Measurements from ENCODE around the gene ZNF536. TPM values are rescaled to one million over a fixed set of nuclear protein-coding genes. Genes with fewer than 3 reads are reported as not detected.
A peak's percentile ranks its signal among the peaks of the same experiment; 100 is the strongest.
"Not testable (repeated sequence)": the region's sequence is repeated elsewhere in the genome, so short reads cannot be mapped to it uniquely, and the experiment has no call there.

ZNF536 gene
- total RNA-seq, 1 experiment from 2014 or later: 2.7 TPM

DNA sequence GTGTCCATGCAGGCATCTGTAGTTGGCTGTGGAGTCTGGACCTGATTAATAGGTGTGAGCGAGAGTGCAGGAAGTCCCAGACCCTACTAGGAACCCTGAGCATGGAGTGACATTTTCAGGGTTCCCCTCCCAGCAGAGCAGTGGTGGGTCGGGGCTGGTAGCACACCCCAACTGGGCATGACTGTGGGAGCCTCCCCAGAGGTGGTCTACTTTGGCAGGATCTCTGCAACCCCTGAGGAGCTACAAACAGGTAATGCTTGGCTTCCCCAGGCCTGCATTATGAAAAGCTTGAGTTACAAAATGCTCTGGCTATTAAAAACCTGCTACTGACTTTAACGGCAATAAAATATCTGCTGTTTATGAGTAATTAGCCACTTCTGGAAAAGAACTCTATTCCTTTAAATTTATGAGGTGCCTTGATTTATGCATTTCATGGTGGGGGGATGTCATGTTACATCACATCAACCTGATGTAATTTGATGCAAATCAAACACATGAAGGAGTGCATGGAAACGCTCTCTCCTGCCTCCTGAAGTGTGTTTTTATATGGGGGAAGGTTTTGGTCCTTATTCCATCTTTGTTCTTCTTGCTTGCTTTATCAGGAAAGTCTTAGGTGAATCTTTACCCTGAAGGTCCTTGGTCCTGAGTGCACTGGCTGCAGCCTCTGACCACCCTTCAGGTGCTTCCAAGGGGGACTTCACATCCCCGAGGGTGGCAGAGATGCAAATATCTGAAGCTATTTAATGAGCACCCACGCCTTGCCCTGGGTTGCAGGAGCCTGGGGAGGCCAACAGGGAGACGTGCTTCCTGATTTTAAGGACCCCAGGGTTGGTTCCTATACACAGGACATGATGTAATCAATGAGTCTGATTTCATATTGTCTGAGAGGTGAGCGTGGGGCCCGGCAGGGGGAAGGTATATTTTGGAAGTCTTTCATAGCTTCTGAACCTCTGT lies 54.0 kb downstream of the ZNF536 start:
- in situ Hi-C loops (cut with HindIII; ENCODE audit: low pct_unique_long_range_greater_than_20kb, low sequenced_read_pairs): no loop called here
- DNase-seq (ENCODE audit: low read depth, low spot score): no peak

DNA sequence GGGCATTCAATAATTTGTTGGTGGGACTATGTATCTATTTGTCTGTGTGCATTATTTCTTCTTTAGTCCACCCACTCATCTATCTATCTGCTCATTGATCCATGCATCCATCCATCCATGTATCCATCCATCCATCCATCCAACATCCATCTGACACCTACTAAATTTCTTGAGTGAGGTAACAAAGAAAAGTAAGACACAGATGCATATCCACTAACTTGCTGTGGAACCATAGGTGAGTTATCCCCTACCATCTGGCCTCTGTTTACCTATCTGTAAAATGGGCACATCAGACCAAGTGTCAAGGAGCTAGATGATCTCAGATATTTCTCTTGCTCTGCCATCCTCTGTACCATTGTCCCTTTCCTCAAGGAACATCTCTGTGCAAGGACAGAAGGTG lies 54.7 kb downstream of the ZNF536 start:
- DNase-seq (ENCODE audit: low read depth, low spot score): no peak
- in situ Hi-C loops (cut with HindIII; ENCODE audit: low pct_unique_long_range_greater_than_20kb, low sequenced_read_pairs): no loop called here

DNA sequence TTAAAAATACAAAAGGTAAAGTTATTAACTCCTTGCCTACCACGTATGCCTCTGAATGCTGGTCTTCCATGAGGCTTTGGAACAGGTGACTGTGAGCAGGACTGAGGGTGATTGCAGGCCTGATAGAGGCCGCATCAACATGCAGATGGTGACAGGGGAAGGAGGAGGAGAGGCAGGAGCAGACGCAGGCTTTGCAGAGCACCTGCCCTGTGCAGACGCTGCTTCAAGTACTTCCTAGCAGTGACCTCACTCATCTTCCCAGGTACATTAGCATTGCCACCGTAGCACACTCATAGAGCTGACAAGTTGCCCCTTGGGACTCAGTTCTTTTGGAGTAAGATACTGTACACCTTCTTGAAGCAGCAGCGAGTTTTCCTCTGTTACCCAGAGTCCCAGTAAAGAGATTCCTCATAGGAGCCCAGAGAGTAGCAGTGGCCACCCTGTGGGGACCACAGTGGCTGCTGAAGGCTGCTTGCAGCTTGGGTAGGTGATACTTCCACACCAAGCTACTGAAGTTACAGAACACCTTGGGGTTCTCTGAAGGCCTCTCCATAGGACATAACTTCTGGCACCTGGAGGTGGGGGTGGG lies 56.0 kb downstream of the ZNF536 start:
- in situ Hi-C loops (cut with HindIII; ENCODE audit: low pct_unique_long_range_greater_than_20kb, low sequenced_read_pairs): no loop called here

DNA sequence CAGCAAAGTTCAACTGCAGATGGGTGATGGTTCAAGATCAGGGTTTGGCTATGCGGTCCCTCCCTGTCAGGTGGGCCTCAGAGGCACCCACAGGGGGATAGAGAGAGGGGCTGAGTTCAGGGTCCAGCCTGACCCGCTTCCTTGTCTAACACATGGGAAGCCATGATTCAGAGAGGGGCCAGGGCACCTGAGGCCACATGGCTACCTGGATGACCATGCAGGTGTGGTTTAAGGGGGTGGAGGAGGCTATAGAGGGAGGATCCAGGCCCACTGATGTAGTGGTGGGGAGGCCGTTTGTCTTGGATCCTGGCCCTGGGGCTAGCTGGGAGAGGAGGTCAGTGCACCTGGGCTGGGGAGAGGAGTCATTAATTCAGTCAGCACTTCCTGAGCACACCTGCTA lies 56.7 kb downstream of the ZNF536 start:
- in situ Hi-C loops (cut with HindIII; ENCODE audit: low pct_unique_long_range_greater_than_20kb, low sequenced_read_pairs): no loop called here
- no peak for DNase-seq (ENCODE audit: low read depth, low spot score)

More for the DNA sequence above, 56.0 kb downstream of the ZNF536 start:
- DNase-seq (ENCODE audit: low read depth, low spot score): no peak

DNA sequence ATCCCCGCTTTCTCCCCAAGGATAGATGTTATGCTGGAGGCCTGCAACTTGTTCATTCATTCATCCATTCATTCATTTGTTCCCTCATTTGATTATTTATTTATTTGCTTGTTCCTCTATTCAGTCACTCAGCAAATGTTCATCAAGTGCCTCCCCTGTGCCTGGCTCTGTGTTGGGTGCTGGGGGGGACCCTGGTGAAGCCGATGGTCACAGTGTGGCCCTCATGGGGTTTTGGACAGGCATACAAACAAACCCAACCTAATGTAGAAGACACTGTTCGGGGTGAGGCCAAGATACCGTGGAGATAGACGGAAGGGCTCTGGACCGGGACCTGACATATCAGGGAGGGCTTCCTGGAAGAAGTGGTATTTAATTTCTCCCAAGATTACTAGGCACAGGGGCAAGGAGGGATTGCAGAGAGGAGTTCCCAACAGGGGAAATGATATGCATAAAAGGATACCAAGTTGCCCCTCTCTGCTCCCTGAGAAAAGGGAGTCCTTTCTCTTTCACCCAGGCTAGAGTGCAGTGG lies 58.1 kb downstream of the ZNF536 start:
- in situ Hi-C loops (cut with HindIII; ENCODE audit: low pct_unique_long_range_greater_than_20kb, low sequenced_read_pairs): no loop called here

DNA sequence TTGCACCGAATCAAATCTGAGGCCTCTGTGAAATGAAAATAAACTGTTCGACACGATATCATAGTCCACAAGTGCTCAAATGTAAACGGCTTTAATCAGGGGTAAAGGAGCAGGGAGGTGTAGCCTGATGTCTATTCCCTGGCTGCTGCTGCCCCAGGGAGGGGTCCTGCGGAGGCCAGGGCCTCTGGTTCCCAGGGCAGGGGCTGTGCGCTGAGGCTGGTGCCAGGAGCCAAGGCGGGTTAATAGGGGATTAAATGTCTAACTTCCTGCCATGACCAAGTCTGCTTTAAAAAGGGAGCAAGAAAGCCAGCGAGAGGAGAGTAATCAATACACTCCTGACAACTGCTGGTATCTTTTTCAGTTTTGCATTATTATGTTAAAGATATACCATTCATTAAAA lies 59.4 kb downstream of the ZNF536 start:
- in situ Hi-C loops (cut with HindIII; ENCODE audit: low pct_unique_long_range_greater_than_20kb, low sequenced_read_pairs): no loop called here
- no peak for DNase-seq (ENCODE audit: low read depth, low spot score)

More for the DNA sequence above, 58.1 kb downstream of the ZNF536 start:
- no peak for DNase-seq (ENCODE audit: low read depth, low spot score)

DNA sequence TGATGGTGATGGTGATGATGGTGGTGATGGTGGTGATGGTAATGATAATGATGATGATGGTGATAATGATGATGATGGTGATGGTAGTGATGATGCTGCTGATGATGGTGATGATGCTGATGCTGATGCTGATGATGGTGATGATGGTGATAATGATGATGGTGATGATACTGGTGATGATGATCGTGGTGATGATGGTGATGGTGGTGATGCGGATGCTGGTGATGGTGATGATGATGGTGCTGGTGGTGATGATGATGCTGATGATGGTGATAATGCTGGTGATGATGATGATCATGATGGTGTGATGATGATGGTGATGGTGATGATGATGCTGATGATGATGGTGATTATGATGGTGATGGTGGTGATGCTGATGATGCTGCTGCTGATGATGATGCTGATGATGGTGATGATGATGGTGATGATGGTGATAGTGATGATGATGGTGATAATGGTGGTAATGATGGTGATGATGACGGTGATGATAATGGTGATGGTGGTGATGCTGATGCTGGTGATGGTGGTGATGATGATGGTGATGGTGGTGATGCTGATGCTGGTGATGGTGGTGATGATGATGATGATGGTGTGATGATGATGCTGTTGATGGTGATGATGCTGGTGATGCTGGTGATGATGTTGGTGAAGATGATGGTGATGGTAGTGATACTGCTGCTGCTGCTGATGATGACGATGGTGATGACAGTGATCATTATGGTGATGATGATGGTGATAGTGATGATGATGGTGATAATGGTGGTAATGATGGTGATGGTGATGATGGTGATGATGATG lies 62.8 kb downstream of the ZNF536 start:
- in situ Hi-C loops (cut with HindIII; ENCODE audit: low pct_unique_long_range_greater_than_20kb, low sequenced_read_pairs): no loop called here
- no peak for DNase-seq (ENCODE audit: low read depth, low spot score)

DNA sequence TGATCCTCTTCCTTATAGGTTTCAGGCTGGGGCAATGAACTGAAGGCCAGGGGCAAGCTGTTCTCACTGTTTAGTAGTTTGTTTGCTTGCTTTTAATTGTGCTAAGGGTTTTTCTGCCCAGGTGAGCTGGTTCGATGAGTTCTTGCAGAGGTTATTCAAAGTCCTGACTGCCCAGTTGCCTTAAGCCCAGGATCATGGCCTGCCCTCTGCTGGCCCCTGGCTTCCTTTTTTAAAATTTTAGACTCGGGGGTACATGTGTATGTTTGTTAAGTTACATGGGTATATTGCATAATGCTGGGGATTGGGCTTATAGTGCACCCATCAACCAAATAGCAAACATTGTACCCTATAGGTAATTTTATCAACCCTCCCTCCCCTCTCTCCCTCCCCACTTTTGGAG lies 65.7 kb downstream of the ZNF536 start:
- in situ Hi-C loops (cut with HindIII; ENCODE audit: low pct_unique_long_range_greater_than_20kb, low sequenced_read_pairs): no loop called here
- peak; percentile 22 for DNase-seq (ENCODE audit: low read depth, low spot score)

DNA sequence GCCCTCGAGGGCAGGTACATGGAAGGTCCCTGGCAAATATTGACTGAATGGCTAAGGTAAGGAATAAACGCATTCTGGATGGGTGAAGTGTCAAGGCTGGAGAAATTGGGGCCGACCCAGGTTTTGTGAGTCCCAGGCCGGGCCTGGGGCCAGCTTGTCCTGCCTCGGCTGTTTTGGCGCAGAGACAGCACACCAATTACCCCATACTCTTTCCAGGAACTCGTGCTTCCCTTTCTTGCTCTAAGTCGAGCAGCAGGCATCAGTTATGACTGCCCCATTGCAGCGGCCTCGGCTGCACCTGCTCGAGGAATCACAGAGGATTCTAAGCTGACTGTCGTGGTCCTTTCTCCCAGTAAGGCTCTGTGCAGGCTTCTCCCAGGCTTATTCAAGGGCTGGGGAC lies 67.1 kb downstream of the ZNF536 start:
- no peak for DNase-seq (ENCODE audit: low read depth, low spot score)
- in situ Hi-C loops (cut with HindIII; ENCODE audit: low pct_unique_long_range_greater_than_20kb, low sequenced_read_pairs): no loop called here

DNA sequence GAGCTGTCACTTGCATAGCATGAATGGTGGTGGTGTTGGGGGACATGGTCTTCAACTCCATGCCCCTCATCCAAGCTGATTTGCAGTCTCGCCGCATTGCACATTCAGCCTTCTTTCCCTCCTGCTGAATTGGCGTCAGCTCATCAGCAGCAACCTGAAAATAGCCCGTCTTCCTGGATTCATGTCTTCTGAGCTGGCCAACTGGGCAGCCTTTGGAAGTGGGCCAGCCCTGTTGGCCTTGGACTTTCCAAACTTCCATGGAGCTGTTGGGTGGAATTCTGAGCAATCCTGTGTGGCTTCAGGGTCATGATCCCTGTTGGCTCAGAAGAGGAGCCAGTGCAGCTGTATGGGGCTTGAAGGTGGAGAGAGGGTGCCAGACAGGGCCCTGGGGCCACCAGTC lies 68.8 kb downstream of the ZNF536 start:
- no peak for DNase-seq (ENCODE audit: low read depth, low spot score)
- in situ Hi-C loops (cut with HindIII; ENCODE audit: low pct_unique_long_range_greater_than_20kb, low sequenced_read_pairs): no loop called here

DNA sequence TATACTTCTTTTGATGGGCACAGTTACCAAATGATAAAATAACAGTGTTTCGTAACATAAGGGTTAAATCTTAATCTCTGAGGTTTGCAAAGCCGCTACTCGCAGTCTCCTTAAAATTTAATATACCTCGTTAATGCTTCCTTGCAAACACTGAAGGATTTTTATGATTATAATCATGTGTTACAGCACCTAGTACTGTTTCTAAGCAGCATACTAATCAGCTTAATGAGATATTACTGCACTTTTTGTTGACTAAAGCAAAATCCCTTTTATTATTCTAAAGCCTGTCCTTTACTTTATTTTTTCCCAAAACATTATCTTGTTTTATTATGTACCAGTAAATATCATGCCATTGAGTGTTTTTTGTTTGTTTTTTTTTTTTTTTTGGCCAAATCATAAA lies 70.5 kb downstream of the ZNF536 start:
- in situ Hi-C loops (cut with HindIII; ENCODE audit: low pct_unique_long_range_greater_than_20kb, low sequenced_read_pairs): no loop called here
- DNase-seq (ENCODE audit: low read depth, low spot score): no peak

DNA sequence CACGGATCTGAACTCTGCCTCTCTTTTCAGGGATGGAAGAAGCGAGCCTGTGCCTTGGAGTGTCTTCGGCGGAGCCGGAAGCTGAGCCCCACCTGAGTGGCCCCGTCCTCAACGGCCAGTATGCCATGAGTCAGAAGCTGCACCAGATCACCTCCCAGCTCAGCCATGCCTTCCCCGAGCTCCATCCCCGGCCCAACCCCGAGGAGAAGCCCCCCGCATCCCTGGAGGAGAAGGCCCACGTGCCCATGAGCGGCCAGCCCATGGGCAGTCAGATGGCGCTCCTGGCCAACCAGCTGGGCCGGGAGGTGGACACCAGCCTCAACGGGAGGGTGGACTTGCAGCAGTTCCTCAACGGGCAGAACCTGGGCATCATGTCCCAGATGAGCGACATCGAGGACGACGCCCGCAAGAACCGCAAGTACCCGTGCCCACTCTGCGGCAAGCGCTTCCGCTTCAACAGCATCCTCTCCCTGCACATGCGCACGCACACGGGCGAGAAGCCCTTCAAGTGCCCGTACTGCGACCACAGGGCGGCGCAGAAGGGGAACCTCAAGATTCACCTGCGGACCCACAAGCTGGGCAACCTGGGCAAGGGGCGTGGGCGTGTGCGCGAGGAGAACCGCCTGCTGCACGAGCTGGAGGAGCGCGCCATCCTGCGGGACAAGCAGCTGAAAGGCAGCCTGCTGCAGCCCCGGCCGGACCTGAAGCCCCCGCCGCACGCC lies 71.5 kb downstream of the ZNF536 start:
- no peak for DNase-seq (ENCODE audit: low read depth, low spot score)
- in situ Hi-C loops (cut with HindIII; ENCODE audit: low pct_unique_long_range_greater_than_20kb, low sequenced_read_pairs): no loop called here

DNA sequence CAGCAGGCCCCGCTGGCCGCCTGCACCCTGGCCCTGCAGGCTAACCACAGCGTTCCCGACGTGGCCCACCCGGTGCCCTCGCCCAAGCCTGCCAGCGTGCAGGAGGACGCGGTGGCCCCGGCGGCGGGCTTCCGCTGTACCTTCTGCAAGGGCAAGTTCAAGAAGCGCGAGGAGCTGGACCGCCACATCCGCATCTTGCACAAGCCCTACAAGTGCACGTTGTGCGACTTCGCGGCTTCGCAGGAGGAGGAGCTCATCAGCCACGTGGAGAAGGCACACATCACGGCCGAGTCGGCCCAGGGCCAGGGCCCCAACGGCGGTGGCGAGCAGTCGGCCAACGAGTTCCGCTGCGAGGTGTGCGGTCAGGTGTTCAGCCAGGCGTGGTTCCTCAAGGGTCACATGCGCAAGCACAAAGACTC lies 72.1 kb downstream of the ZNF536 start:
- DNase-seq (ENCODE audit: low read depth, low spot score): no peak
- in situ Hi-C loops (cut with HindIII; ENCODE audit: low pct_unique_long_range_greater_than_20kb, low sequenced_read_pairs): no loop called here

DNA sequence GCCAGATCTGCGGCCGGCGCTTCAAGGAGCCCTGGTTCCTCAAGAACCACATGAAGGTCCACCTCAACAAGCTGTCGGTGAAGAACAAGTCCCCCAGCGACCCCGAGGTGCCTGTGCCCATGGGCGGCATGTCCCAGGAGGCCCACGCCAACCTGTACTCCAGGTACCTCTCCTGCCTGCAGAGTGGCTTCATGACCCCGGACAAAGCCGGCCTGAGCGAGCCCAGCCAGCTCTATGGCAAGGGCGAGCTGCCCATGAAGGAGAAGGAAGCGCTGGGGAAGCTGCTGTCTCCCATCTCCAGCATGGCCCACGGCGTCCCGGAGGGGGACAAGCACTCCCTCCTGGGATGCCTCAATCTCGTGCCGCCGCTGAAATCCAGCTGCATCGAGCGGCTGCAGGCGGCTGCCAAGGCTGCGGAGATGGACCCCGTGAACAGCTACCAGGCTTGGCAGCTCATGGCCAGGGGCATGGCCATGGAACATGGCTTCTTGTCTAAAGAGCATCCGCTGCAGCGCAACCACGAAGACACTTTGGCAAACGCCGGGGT lies 72.6 kb downstream of the ZNF536 start:
- in situ Hi-C loops (cut with HindIII; ENCODE audit: low pct_unique_long_range_greater_than_20kb, low sequenced_read_pairs): no loop called here
- no peak for DNase-seq (ENCODE audit: low read depth, low spot score)

DNA sequence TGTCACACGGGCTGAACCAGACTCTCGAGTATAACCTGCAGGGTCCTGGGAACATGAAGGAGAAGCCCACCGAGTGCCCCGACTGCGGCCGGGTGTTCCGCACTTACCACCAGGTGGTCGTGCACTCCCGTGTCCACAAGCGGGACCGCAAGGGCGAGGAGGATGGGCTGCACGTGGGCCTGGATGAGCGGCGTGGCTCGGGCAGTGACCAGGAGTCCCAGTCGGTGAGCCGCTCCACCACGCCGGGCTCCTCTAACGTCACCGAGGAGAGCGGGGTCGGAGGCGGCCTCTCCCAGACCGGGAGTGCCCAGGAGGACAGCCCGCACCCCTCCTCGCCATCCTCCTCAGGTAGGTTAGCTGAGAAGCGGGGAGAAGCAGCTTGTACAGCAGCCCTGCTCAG lies 73.2 kb downstream of the ZNF536 start:
- in situ Hi-C loops (cut with HindIII; ENCODE audit: low pct_unique_long_range_greater_than_20kb, low sequenced_read_pairs): no loop called here

DNA sequence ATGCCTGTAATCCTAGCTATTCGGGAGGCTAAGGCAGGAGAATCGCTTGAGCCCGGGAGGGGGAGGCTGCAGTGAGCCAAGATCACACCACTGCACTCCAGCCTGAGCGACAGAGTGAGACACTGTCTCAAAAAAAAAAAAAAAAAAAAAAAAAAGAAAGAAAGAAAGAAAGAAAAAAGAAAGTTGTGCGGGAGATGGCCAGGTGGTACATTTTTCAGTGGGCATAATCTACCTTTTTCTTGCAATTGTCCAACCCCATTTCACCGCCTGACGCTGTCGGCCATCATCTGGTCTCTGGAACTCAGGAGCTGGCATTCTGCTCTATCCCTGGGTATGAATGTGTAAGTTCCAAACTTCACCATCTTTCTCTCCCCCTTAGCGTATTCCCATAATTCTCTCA lies 73.9 kb downstream of the ZNF536 start:
- DNase-seq (ENCODE audit: low read depth, low spot score); in situ Hi-C loops (cut with HindIII; ENCODE audit: low pct_unique_long_range_greater_than_20kb, low sequenced_read_pairs): not testable (repeated sequence)

More for the DNA sequence above, 73.2 kb downstream of the ZNF536 start:
- no peak for DNase-seq (ENCODE audit: low read depth, low spot score)

DNA sequence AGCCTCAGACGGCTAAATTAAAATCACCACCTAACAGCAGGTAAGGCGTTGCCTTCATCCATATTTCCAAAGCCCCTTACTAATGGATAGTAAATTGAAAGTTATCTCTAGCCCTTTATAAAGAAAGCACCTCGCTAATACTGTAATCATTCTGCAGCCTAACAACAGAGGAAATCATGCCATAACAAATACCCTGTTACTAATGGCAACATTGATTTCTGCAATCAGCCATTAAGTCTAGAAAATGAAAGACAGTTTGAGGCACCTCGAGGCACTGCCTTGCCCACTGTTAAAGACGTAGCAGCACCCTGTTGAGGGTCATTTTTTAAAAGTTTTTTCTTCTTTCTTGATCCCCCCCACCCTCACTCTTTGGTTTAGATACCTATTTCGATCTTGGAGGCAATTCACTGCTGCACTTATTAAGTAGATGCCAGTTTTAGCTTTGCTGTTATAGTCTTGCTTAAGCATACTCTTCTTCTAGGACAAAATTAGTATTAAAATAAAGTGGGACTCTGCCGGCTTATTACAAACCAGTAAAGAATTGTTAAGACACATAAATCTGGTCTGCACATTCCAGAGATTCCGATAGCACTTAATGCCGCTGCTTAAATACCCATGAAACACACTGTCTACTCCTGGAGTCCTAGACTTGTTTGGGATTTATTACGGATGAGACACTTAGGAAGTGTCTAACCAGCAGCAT lies 74.8 kb downstream of the ZNF536 start:
- in situ Hi-C loops (cut with HindIII; ENCODE audit: low pct_unique_long_range_greater_than_20kb, low sequenced_read_pairs): no loop called here
- DNase-seq (ENCODE audit: low read depth, low spot score): no peak

All from SK-MEL-5 (cell line).